Karpas-422 (cell line): Measurements from ENCODE around the gene SNCG. TPM values are rescaled to one million over a fixed set of nuclear protein-coding genes. Genes with fewer than 3 reads are reported as not detected.
"Not testable (repeated sequence)": the region's sequence is repeated elsewhere in the genome, so short reads cannot be mapped to it uniquely, and the experiment has no call there.

ENCODE experiments used
- DNase-seq: peaks from one replicate; pipeline ENCODE4 v3.0.0-alpha.2; 2015
- H2AFZ ChIP-seq: fragments of 200-600 bp; sonication (generic); 2 replicates; pipeline ENCODE4 v1.6.1; 2014; ENCODE audit warnings: antibody characterized with exemption, low read length, mixed read lengths
- H3K27ac ChIP-seq: fragments of 200-600 bp; sonication (generic); 2 replicates; pipeline ENCODE4 v1.5.1; 2014; ENCODE audit warnings: mild to moderate bottlenecking, low read length, moderate library complexity
- H3K27me3 ChIP-seq: fragments of 200-600 bp; sonication (generic); 2 replicates; pipeline ENCODE4 v1.6.1; 2014; ENCODE audit warnings: low read length, mixed read lengths
- H3K36me3 ChIP-seq: fragments of 200-600 bp; sonication (generic); 2 replicates; pipeline ENCODE4 v1.6.1; 2014; ENCODE audit warnings: low read length, mixed read lengths; ENCODE audit not compliant: insufficient read depth
- H3K4me1 ChIP-seq: fragments of 200-600 bp; sonication (generic); 2 replicates; pipeline ENCODE4 v1.6.1; 2014; ENCODE audit warnings: mild to moderate bottlenecking, low read length, mixed read lengths
- H3K4me2 ChIP-seq: fragments of 200-600 bp; sonication (generic); 2 replicates; pipeline ENCODE4 v1.6.1; 2014; ENCODE audit warnings: low read length, low read depth, mild to moderate bottlenecking; ENCODE audit not compliant: poor library complexity, severe bottlenecking
- H3K4me3 ChIP-seq: fragments of 200-600 bp; sonication (generic); 2 replicates; pipeline ENCODE4 v1.5.1; 2014; ENCODE audit warnings: mild to moderate bottlenecking, antibody characterized with exemption, low read length, mixed read lengths
- H3K79me2 ChIP-seq: fragments of 200-600 bp; sonication (generic); 2 replicates; pipeline ENCODE4 v1.6.1; 2014; ENCODE audit warnings: mild to moderate bottlenecking, low read length, mixed read lengths
- H3K9ac ChIP-seq: fragments of 200-600 bp; sonication (generic); 2 replicates; pipeline ENCODE4 v1.6.0; 2014; ENCODE audit warnings: low read length
- H3K9me2 ChIP-seq: fragments of 200-600 bp; sonication (generic), shearing (Covaris generic); replicated peaks from 2 replicates; pipeline ENCODE4 v1.6.0; 2014; ENCODE audit warnings: mild to moderate bottlenecking, low read length, moderate library complexity; ENCODE audit not compliant: insufficient read depth
- H3K9me3 ChIP-seq: fragments of 300-700, 200-600 bp; sonication (generic); 2 replicates; pipeline ENCODE4 v1.6.1; 2014; ENCODE audit warnings: low read length, mixed read lengths
- H4K20me1 ChIP-seq: fragments of 200-600 bp; sonication (generic); 2 replicates; pipeline ENCODE4 v1.6.1; 2014; ENCODE audit warnings: mild to moderate bottlenecking, antibody characterized with exemption, low read length, low read depth; ENCODE audit not compliant: insufficient read depth
- total RNA-seq: library from RNA; depleted of rRNA; stranded (reverse); fragments of >200 nt; shearing (Covaris generic); gene quantifications from 2 replicates; pipeline ENCODE4 v1.2.3, GENCODE V29; 2014; ENCODE audit warnings: low replicate concordance

Gene SNCG
- total RNA-seq, 1 experiment from 2014 or later, result not detected

GRCh38 chr10:86943316-86944030, 14.9 kb upstream of the SNCG start:
- no peaks in the 10 kb centered on the region for H3K36me3 ChIP-seq
- H3K9ac ChIP-seq, result no peak overlapping the region
- no peak overlapping the region for H3K4me2 ChIP-seq
- H3K4me3 ChIP-seq, result no peak overlapping the region
- no peaks in the 10 kb centered on the region for H3K27me3 ChIP-seq
- H3K79me2 ChIP-seq, result no peaks in the 10 kb centered on the region
- DNase-seq, result no peak
- no peaks in the 10 kb centered on the region for H4K20me1 ChIP-seq
- no peak overlapping the region for H2AFZ ChIP-seq
- no peaks in the 10 kb centered on the region for H3K9me3 ChIP-seq
- no peaks in the 10 kb centered on the region for H3K9me2 ChIP-seq
- no peak overlapping the region for H3K27ac ChIP-seq
- no peaks in the 10 kb centered on the region for H3K4me1 ChIP-seq

- Histone ChIP-seq H2AFZ (no peak overlapping the region), H3K4me3 (no peak overlapping the region), H3K4me1 (no peaks in the 10 kb centered on the region), H3K4me2 (no peak overlapping the region), H3K9ac (no peak overlapping the region), H3K27ac (no peak overlapping the region), H3K9me3 (no peaks in the 10 kb centered on the region), H3K36me3 (no peaks in the 10 kb centered on the region), H3K79me2 (no peaks in the 10 kb centered on the region), H4K20me1 (no peaks in the 10 kb centered on the region), H3K27me3 (no peaks in the 10 kb centered on the region), H3K9me2 (no peaks in the 10 kb centered on the region)
- no peak for DNase-seq
Observed at GRCh38 chr10:86944031-86944419, 14.4 kb upstream of the SNCG start.

- H2AFZ ChIP-seq, result no peak overlapping the region
- H3K4me2 ChIP-seq, result no peak overlapping the region
- no peaks in the 10 kb centered on the region for H3K4me1 ChIP-seq
- no peaks in the 10 kb centered on the region for H3K9me2 ChIP-seq
- DNase-seq, result no peak
- H3K9ac ChIP-seq, result no peak overlapping the region
- H4K20me1 ChIP-seq, result no peaks in the 10 kb centered on the region
- no peaks in the 10 kb centered on the region for H3K9me3 ChIP-seq
- no peaks in the 10 kb centered on the region for H3K79me2 ChIP-seq
- H3K36me3 ChIP-seq, result no peaks in the 10 kb centered on the region
- H3K27ac ChIP-seq, result no peak overlapping the region
- no peak overlapping the region for H3K4me3 ChIP-seq
- H3K27me3 ChIP-seq, result no peaks in the 10 kb centered on the region
Observed at GRCh38 chr10:86944471-86944870, 13.9 kb upstream of the SNCG start.

GRCh38 chr10:86944907-86945306, 13.5 kb upstream of the SNCG start:
- Histone ChIP-seq H3K9ac (no peak overlapping the region), H3K9me3 (no peaks in the 10 kb centered on the region), H3K4me3 (no peak overlapping the region), H3K27me3 (no peaks in the 10 kb centered on the region), H3K27ac (no peak overlapping the region), H3K4me1 (no peaks in the 10 kb centered on the region), H2AFZ (no peak overlapping the region), H3K4me2 (no peak overlapping the region), H3K9me2 (no peaks in the 10 kb centered on the region), H3K79me2 (no peaks in the 10 kb centered on the region), H3K36me3 (no peaks in the 10 kb centered on the region), H4K20me1 (no peaks in the 10 kb centered on the region)
- DNase-seq, result no peak

- H3K79me2 ChIP-seq, result no peaks in the 10 kb centered on the region
- no peak for DNase-seq
- H2AFZ ChIP-seq, result no peak overlapping the region
- no peaks in the 10 kb centered on the region for H3K27me3 ChIP-seq
- H4K20me1 ChIP-seq, result no peaks in the 10 kb centered on the region
- no peaks in the 10 kb centered on the region for H3K9me2 ChIP-seq
- H3K9me3 ChIP-seq, result no peaks in the 10 kb centered on the region
- H3K9ac ChIP-seq, result no peak overlapping the region
- no peaks in the 10 kb centered on the region for H3K36me3 ChIP-seq
- no peak overlapping the region for H3K27ac ChIP-seq
- H3K4me1 ChIP-seq, result no peaks in the 10 kb centered on the region
- H3K4me3 ChIP-seq, result no peak overlapping the region
- H3K4me2 ChIP-seq, result no peak overlapping the region
Observed at GRCh38 chr10:86945361-86946212, 12.8 kb upstream of the SNCG start.

DNA sequence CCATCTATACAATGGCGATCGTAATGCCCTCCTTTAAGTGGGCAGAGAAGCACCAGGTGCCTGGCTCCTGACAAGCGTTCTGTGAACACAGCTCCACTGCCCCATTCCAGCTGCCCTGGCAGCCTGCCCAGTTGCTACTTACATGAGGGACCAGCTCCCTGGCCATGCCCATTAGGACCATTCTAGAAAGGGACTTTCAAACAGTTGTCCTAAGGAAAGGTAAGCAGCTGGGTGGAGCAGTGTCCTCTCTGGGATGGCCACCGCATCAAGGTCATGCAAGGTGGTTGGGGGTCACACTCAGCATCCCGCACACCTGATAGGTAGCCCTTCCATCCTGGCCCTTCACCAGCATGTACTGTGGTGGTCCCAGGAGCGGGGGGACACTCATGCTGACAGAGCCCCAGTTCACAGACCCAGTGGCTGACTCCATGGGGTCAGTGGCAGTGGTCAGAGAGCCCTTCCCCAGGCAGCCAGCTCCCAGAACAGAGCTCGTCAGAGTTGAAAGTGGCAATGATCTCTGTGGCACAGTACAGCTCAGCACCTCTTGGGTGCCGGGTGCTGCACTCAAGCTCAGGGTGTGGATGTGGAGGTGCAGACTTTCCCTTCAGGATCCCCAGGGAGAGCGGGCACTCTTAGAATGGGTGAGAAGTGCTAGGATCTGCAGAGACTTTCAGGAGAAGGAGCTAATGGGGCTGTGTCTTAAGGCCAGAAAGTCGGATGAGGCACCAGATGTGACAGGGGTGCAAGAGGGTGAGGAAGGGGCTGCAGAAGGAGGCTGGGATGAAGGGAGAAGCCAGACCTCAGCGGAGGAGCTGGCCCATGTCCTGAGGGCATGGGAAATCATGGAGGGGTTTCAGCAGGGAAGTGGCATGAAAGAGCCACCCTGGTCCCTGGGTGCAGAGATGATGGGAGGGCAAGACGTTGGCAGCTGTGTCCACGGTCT, 11.9 kb upstream of the SNCG start:
- no peak for DNase-seq
- Histone ChIP-seq H2AFZ (no peak overlapping the region), H3K4me1 (no peaks in the 10 kb centered on the region), H3K4me2 (no peak overlapping the region), H3K27ac (no peak overlapping the region), H3K4me3 (no peak overlapping the region), H3K9me2 (no peaks in the 10 kb centered on the region), H4K20me1 (no peaks in the 10 kb centered on the region), H3K36me3 (no peaks in the 10 kb centered on the region), H3K9ac (no peak overlapping the region), H3K27me3 (no peaks in the 10 kb centered on the region), H3K9me3 (no peaks in the 10 kb centered on the region), H3K79me2 (no peaks in the 10 kb centered on the region)

- H3K27me3 ChIP-seq, H3K4me1 ChIP-seq, H3K9me3 ChIP-seq, H3K79me2 ChIP-seq, H3K36me3 ChIP-seq, H3K4me3 ChIP-seq, DNase-seq, H3K9ac ChIP-seq, H3K27ac ChIP-seq, H3K4me2 ChIP-seq, H4K20me1 ChIP-seq, H3K9me2 ChIP-seq, H2AFZ ChIP-seq: not testable (repeated sequence)
Observed at GRCh38 chr10:86947806-86948205, 10.6 kb upstream of the SNCG start.

GRCh38 chr10:86950349-86950748, 8.1 kb upstream of the SNCG start:
- Histone ChIP-seq H3K9me3 (no peaks in the 10 kb centered on the region), H3K4me3 (no peak overlapping the region), H3K4me2 (no peak overlapping the region), H3K36me3 (no peaks in the 10 kb centered on the region), H3K4me1 (no peaks in the 10 kb centered on the region), H3K27ac (no peak overlapping the region), H3K9ac (no peak overlapping the region), H4K20me1 (no peaks in the 10 kb centered on the region), H3K9me2 (no peaks in the 10 kb centered on the region), H3K79me2 (no peaks in the 10 kb centered on the region), H2AFZ (no peak overlapping the region), H3K27me3 (no peaks in the 10 kb centered on the region)
- DNase-seq, result no peak
